ENCODE results near the gene GZMM.

The GZMM gene

GRCh38 chr19:538641-539428 lies 5.0 kb upstream of the GZMM start:
- Histone ChIP-seq H4K91ac (ENCODE audit: low read length) (no peak overlapping the region), H2BK15ac (ENCODE audit: low read depth, poor library complexity, severe bottlenecking) (no peak overlapping the region), H3K4me3 (ENCODE audit: insufficient read depth in 1 of 2, low read depth in 1 of 2, low read length in 2 of 2) (no peak overlapping the region), H2BK12ac (ENCODE audit: low read length in 2 of 2) (no peak overlapping the region), H3K18ac (ENCODE audit: low read depth in 1 of 2, low read length in 2 of 2) (no peak overlapping the region), H2BK120ac (ENCODE audit: low read depth, low read length) (no peak overlapping the region), H3K4me1 (ENCODE audit: control insufficient read depth, insufficient read depth, low read depth, low read length) (peaks cover 23% of the 10 kb centered on the region), H3K27me3 (ENCODE audit: control insufficient read depth in 1 of 2, insufficient read depth in 1 of 2, low read length in 2 of 2) (no peaks in the 10 kb centered on the region), H3K4me2 (ENCODE audit: low read length, poor library complexity, severe bottlenecking) (no peak overlapping the region), H3K9ac (ENCODE audit: low read length) (no peak overlapping the region), H2AFZ (ENCODE audit: low read depth, low read length) (no peak overlapping the region), H2AK5ac (ENCODE audit: low read length, severe bottlenecking) (no peak overlapping the region), H3K9me3 (ENCODE audit: control insufficient read depth, low read length) (no peaks in the 10 kb centered on the region), H4K8ac (ENCODE audit: low read length) (no peak overlapping the region), H3K36me3 (ENCODE audit: control insufficient read depth in 1 of 2, insufficient read depth in 2 of 2, low read depth in 1 of 2, low read length in 2 of 2) (peaks cover 44 to 84% of the 10 kb centered on the region in 2 experiments), H3K14ac (ENCODE audit: low read length in 2 of 2) (no peak overlapping the region), H2BK5ac (ENCODE audit: low read depth, low read length, poor library complexity, severe bottlenecking) (no peak overlapping the region), H3K23ac (ENCODE audit: low read length in 2 of 2) (no peak overlapping the region), H3K4ac (ENCODE audit: low read depth in 1 of 2, low read length in 2 of 2) (no peak overlapping the region), H3K79me1 (replicated peaks; ENCODE audit: low read length, poor library complexity, severe bottlenecking) (peaks cover 30% of the 10 kb centered on the region), H3K27ac (ENCODE audit: low read length, poor library complexity, severe bottlenecking) (no peak overlapping the region)
- WGBS = 94% methylated on average over 40 of the region's 40 CpGs
- no peak for DNase-seq

GRCh38 chr19:539429-540030 lies 4.3 kb upstream of the GZMM start:
- DNase-seq = no peak
- Histone ChIP-seq H3K4me2 (ENCODE audit: low read length, poor library complexity, severe bottlenecking) (no peak overlapping the region), H3K23ac (ENCODE audit: low read length in 2 of 2) (no peak overlapping the region), H3K18ac (ENCODE audit: low read depth in 1 of 2, low read length in 2 of 2) (no peak overlapping the region), H3K9ac (ENCODE audit: low read length) (no peak overlapping the region), H2AK5ac (ENCODE audit: low read length, severe bottlenecking) (no peak overlapping the region), H2BK15ac (ENCODE audit: low read depth, poor library complexity, severe bottlenecking) (no peak overlapping the region), H3K27me3 (ENCODE audit: control insufficient read depth in 1 of 2, insufficient read depth in 1 of 2, low read length in 2 of 2) (no peaks in the 10 kb centered on the region), H3K79me1 (replicated peaks; ENCODE audit: low read length, poor library complexity, severe bottlenecking) (peaks cover 30% of the 10 kb centered on the region), H3K14ac (ENCODE audit: low read length in 2 of 2) (no peak overlapping the region), H3K4ac (ENCODE audit: low read depth in 1 of 2, low read length in 2 of 2) (no peak overlapping the region), H2AFZ (ENCODE audit: low read depth, low read length) (no peak overlapping the region), H3K9me3 (ENCODE audit: control insufficient read depth, low read length) (no peaks in the 10 kb centered on the region), H3K4me1 (ENCODE audit: control insufficient read depth, insufficient read depth, low read depth, low read length) (peaks cover 17% of the 10 kb centered on the region), H2BK12ac (ENCODE audit: low read length in 2 of 2) (no peak overlapping the region), H3K36me3 (ENCODE audit: control insufficient read depth in 1 of 2, insufficient read depth in 2 of 2, low read depth in 1 of 2, low read length in 2 of 2) (peaks cover 44 to 82% of the 10 kb centered on the region in 2 experiments), H3K4me3 (ENCODE audit: insufficient read depth in 1 of 2, low read depth in 1 of 2, low read length in 2 of 2) (no peak overlapping the region), H4K91ac (ENCODE audit: low read length) (no peak overlapping the region), H2BK120ac (ENCODE audit: low read depth, low read length) (no peak overlapping the region), H4K8ac (ENCODE audit: low read length) (no peak overlapping the region), H2BK5ac (ENCODE audit: low read depth, low read length, poor library complexity, severe bottlenecking) (no peak overlapping the region), H3K27ac (ENCODE audit: low read length, poor library complexity, severe bottlenecking) (no peak overlapping the region)
- WGBS = 93% methylated on average over 30 of the region's 30 CpGs

GRCh38 chr19:540867-541637 lies 2.8 kb upstream of the GZMM start:
- no peak overlapping the region for H3K9ac ChIP-seq (ENCODE audit: low read length)
- no peak overlapping the region for H3K23ac ChIP-seq (ENCODE audit: low read length in 2 of 2)
- no peak overlapping the region for H3K4ac ChIP-seq (ENCODE audit: low read depth in 1 of 2, low read length in 2 of 2)
- H2AFZ ChIP-seq (ENCODE audit: low read depth, low read length) = no peak overlapping the region
- H3K18ac ChIP-seq (ENCODE audit: low read depth in 1 of 2, low read length in 2 of 2) = no peak overlapping the region
- H3K27me3 ChIP-seq (ENCODE audit: control insufficient read depth in 1 of 2, insufficient read depth in 1 of 2, low read length in 2 of 2) = peaks cover 0 to 3% of the 10 kb centered on the region in 2 experiments
- no peak overlapping the region for H2AK5ac ChIP-seq (ENCODE audit: low read length, severe bottlenecking)
- H3K9me3 ChIP-seq (ENCODE audit: control insufficient read depth, low read length) = no peaks in the 10 kb centered on the region
- H3K4me1 ChIP-seq (ENCODE audit: control insufficient read depth, insufficient read depth, low read depth, low read length) = peaks cover 3% of the 10 kb centered on the region
- H4K91ac ChIP-seq (ENCODE audit: low read length) = no peak overlapping the region
- H3K27ac ChIP-seq (ENCODE audit: low read length, poor library complexity, severe bottlenecking) = no peak overlapping the region
- peaks cover 43 to 69% of the 10 kb centered on the region in 2 experiments for H3K36me3 ChIP-seq (ENCODE audit: control insufficient read depth in 1 of 2, insufficient read depth in 2 of 2, low read depth in 1 of 2, low read length in 2 of 2)
- H2BK15ac ChIP-seq (ENCODE audit: low read depth, poor library complexity, severe bottlenecking) = no peak overlapping the region
- H2BK120ac ChIP-seq (ENCODE audit: low read depth, low read length) = no peak overlapping the region
- H2BK5ac ChIP-seq (ENCODE audit: low read depth, low read length, poor library complexity, severe bottlenecking) = no peak overlapping the region
- DNase-seq = no peak
- no peak overlapping the region for H2BK12ac ChIP-seq (ENCODE audit: low read length in 2 of 2)
- H3K14ac ChIP-seq (ENCODE audit: low read length in 2 of 2) = no peak overlapping the region
- peaks cover 30% of the 10 kb centered on the region for H3K79me1 ChIP-seq (replicated peaks; ENCODE audit: low read length, poor library complexity, severe bottlenecking)
- H4K8ac ChIP-seq (ENCODE audit: low read length) = no peak overlapping the region
- no peak overlapping the region for H3K4me2 ChIP-seq (ENCODE audit: low read length, poor library complexity, severe bottlenecking)
- 95% methylated on average over 49 of the region's 51 CpGs for WGBS
- H3K4me3 ChIP-seq (ENCODE audit: insufficient read depth in 1 of 2, low read depth in 1 of 2, low read length in 2 of 2) = no peak overlapping the region

GRCh38 chr19:541699-542098 lies 2.2 kb upstream of the GZMM start:
- WGBS = 93% methylated on average over 26 of the region's 26 CpGs
- H3K4me1 ChIP-seq (ENCODE audit: control insufficient read depth, insufficient read depth, low read depth, low read length) = peaks cover under 1% of the 10 kb centered on the region
- H3K14ac ChIP-seq (ENCODE audit: low read length in 2 of 2) = no peak overlapping the region
- no peak overlapping the region for H3K4me3 ChIP-seq (ENCODE audit: insufficient read depth in 1 of 2, low read depth in 1 of 2, low read length in 2 of 2)
- H4K91ac ChIP-seq (ENCODE audit: low read length) = no peak overlapping the region
- H2AK5ac ChIP-seq (ENCODE audit: low read length, severe bottlenecking) = no peak overlapping the region
- peaks cover 37 to 62% of the 10 kb centered on the region in 2 experiments for H3K36me3 ChIP-seq (ENCODE audit: control insufficient read depth in 1 of 2, insufficient read depth in 2 of 2, low read depth in 1 of 2, low read length in 2 of 2)
- no peaks in the 10 kb centered on the region for H3K9me3 ChIP-seq (ENCODE audit: control insufficient read depth, low read length)
- no peak overlapping the region for H2BK15ac ChIP-seq (ENCODE audit: low read depth, poor library complexity, severe bottlenecking)
- no peak overlapping the region for H2BK12ac ChIP-seq (ENCODE audit: low read length in 2 of 2)
- peaks cover 0 to 3% of the 10 kb centered on the region in 2 experiments for H3K27me3 ChIP-seq (ENCODE audit: control insufficient read depth in 1 of 2, insufficient read depth in 1 of 2, low read length in 2 of 2)
- no peak overlapping the region for H2BK5ac ChIP-seq (ENCODE audit: low read depth, low read length, poor library complexity, severe bottlenecking)
- H3K79me1 ChIP-seq (replicated peaks; ENCODE audit: low read length, poor library complexity, severe bottlenecking) = peaks cover 26% of the 10 kb centered on the region
- no peak overlapping the region for H3K23ac ChIP-seq (ENCODE audit: low read length in 2 of 2)
- no peak overlapping the region for H4K8ac ChIP-seq (ENCODE audit: low read length)
- H3K18ac ChIP-seq (ENCODE audit: low read depth in 1 of 2, low read length in 2 of 2) = no peak overlapping the region
- H2AFZ ChIP-seq (ENCODE audit: low read depth, low read length) = no peak overlapping the region
- H3K4ac ChIP-seq (ENCODE audit: low read depth in 1 of 2, low read length in 2 of 2) = no peak overlapping the region
- no peak overlapping the region for H3K9ac ChIP-seq (ENCODE audit: low read length)
- no peak for DNase-seq
- H2BK120ac ChIP-seq (ENCODE audit: low read depth, low read length) = no peak overlapping the region
- no peak overlapping the region for H3K4me2 ChIP-seq (ENCODE audit: low read length, poor library complexity, severe bottlenecking)
- no peak overlapping the region for H3K27ac ChIP-seq (ENCODE audit: low read length, poor library complexity, severe bottlenecking)
